TTC549 (cell line): ENCODE data around the gene PITPNB.

ENCODE experiments used
- FAIRE-seq: peaks from 2 replicates; lab custom pipeline; 2012; peaks lifted over from hg19 to GRCh38; lab: Jason Lieb, UNC

The PITPNB gene

DNA sequence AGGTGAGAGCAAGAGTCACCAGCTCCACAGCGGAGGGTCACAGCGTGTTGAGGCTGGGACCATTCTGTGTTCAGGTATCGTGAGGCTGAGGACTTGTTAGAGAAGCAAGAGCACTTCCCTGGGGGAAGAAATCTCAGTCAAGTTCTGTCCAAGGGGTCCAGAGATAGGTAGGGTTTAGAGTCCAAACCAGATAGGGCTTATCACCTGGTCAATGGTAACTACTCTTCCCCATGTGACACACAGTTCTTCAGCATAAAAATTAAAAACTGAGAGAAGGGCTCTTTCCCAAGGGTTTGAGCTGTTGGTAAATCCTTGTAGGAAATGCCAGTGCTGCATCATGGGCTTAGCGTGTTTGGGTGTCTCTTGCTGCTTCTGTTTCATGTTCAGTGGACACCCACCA, 62.7 kb downstream of the PITPNB start:
- FAIRE-seq = no peak

DNA sequence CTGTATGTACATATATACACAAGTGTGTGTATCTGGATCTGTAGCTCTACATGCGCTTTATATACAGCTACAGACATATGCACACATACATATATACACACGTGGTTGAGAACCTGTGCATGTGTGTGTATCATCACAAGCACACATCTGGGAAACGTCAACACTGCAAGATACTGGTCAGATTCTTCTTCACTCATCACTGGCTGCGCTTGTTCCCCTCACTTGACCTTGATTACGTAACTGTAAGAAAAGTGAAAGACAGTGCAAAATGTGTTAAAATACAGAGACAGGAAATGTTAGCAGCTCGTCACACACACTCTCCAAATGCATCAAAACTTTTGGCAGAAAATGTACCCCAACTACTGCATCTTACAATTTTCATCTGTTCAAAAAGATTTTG, 65.6 kb downstream of the PITPNB start:
- FAIRE-seq = no peak

DNA sequence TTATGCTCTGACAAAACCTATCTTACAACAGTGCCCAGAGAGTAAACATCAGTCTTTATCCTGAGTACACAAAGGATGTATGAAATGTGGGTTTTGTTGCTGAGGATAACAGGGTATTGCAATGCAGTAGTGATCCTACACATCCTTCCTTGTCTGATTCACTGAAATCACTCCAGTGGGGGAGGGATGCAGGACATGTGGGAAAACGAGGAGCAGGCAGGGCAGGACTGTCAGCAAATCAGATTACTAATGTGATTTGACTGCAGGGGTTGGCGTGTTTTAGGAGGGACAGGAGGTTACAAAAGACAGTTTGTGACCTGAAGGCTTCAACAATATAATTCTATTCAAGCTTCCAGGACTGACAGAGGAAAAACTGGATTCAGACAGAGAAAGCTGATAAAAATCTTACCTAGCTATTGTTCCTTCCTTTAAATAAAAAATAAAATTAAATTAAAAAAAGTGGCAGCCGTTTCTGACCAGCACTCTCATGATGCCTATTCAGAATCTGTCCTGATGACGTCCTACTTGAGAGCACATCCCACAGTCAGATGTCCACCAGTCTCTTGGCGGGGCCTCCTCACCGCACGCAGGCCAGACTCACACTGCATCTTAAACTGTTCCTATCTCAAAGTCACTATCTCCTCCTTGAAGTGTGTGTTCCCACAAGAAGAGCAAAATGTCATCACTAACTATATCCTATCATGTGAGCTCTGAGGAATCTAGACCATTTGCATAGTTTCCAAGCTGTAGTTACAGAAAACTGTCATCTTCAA, 66.9 kb downstream of the PITPNB start:
- FAIRE-seq = no peak

DNA sequence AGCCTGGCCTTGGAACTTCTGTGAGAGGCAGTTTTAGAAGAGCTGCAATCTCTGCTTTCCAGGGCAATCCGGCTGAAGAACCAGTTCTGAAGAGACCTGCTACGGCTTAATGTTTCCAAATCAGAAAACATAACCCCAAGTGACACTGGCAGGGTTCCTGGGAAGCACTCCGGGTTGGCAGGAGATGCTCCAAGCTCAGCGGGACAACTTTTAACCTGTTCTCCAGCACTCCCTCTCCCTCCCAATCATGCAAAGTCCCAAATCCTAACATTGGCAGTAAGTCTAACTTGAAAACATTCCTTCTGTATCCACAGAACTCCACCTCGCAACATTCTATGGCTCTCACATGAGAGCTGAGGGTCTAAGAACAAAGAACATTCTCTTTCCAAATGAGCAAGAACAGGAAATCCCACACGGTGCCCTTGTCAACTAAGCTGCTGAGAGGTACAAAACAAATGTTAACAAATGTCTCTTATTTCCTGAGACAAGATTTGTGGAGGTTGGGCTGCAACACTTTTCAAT, 69.0 kb downstream of the PITPNB start:
- no peak for FAIRE-seq

DNA sequence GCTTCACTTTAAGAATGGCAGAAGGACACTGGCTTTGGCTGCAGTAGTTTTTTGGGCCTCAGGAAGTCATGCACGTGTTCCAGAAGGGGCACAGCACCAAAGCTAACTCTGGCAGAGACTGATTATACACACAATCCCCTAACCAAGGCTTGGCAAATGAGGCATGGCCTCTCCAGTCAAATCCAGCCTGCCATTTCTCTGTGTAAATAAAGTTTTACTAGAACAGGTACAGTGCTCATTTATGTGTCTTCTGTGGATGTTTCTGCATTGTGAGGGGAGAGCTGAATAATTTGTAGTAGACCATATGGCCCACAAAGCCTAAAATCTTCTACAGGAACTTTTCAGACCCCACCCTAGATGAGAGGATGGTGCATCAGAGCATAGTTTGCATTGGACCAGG, 71.1 kb downstream of the PITPNB start:
- FAIRE-seq = no peak

DNA sequence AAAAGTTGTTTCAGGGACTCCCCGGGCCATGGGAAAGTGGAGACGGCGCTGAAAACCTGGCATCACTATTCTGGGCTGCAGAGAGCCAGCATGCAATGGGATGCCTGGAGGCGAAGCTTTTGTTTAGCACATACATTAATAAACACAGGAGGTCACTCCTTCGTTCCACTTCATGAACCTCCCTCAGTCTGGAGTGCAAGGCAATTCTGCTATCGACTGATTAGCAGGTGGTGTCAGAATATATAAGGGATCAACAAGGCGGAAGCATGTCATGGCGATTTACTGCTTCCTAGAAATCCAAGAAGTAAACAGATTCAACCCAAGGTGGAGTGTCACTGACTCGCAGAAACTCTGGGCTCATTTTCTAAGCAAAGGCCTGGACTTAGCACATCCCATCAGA, 72.1 kb downstream of the PITPNB start:
- no peak for FAIRE-seq

DNA sequence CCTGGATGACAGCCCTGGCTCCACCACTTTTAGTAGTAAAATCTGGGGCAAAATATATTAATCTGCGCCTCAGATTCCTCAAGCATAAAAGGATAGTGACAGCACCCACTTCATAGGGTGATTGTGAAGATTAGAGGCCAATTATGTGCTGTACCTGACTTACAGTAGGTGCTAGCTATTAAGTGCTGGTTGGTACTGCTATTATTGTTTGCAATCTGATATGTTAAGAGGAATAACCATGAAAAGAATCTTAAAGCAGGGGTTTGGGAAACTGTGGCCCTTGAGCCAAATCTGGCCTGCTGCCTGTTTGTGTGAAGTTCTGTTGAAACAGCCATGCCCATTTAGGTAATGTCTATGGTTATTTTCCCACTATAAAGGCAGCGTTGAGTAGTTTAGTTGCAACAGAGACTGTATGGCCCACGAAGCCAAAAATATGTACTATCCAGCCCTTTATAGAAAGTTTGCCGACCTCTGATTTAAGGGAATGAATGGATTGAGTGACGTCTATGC, 72.8 kb downstream of the PITPNB start:
- no peak for FAIRE-seq

DNA sequence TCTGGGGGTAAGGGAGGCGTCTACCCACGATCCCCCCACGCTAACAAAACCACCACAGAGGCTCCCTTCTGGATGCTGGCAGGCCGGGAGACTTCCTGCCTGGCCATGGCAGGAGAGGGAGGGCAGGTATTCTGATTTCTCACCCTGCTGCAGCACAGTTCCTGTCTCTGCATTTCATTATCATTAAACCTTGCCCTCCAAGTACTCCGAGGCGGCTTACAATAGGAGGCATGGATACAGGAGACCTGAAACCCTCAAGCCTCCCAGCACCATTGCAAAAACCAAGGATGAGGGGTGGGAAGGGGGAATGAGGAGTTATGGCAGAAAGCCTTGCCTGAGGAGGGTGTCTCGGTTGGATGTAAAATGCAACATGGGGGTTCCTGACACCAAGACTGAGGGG, 73.4 kb downstream of the PITPNB start:
- no peak for FAIRE-seq

DNA sequence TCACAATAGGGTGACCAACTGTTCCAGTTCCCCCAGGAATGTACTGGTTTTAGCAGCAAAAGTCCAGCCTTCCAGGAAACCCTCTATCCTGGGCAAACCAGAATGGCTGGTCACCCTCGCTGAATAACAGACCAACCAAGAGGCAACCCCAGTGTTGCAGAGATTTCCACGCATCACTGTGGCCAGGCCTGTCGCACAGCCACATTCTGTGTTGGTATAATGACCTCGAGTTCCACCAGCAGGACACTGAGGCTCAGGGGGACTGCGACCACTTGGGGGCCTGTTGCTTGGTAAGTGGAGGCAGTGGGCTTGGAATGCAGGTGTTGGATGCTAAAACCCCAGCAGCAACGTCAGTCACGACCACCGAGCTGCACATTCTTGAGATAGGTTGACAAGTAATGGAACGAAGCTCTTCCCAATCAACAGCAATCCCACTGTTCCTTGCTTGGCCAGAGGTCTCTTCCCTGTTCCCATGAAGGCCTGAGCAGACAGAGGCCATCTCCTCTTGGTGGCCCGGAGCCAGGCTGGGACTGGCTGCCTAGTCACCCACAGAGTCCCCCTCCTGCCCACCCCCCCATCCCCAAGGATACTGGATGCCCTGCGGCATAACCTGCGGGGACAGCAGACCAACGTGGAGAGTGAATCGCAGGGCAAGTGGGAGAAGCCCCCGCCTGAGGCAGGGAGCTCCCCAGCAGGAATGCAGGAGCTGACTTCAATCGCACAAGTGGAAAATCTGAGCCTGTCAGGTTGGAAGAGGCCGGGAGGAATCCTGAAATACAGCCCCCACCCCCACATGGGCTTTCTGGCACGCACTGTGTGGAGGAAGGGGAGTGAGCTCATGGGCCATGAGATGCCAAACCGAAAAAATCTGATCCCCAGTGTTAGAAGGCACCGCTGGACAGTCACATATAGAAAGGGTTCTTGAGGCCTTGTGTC, 74.1 kb downstream of the PITPNB start:
- no peak for FAIRE-seq

DNA sequence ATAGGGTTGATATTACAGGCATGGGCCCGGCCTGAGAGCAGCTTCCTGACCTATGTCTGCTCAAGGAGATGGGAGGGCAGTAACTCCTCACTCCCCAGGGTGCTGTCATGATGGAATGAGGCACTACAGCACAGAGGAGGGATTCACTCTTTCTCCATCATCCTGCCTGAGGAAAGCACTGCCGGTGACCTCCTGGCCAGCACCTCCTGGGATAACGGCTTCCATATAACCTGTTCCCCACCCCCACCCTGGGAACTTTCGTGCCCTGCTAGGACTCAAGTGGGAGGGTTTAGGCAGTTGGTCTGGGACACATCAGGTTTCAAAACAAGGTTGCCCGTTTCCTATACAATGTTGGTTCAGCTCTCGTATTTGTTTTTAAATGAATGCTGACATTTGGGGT, 74.8 kb downstream of the PITPNB start:
- FAIRE-seq = no peak

DNA sequence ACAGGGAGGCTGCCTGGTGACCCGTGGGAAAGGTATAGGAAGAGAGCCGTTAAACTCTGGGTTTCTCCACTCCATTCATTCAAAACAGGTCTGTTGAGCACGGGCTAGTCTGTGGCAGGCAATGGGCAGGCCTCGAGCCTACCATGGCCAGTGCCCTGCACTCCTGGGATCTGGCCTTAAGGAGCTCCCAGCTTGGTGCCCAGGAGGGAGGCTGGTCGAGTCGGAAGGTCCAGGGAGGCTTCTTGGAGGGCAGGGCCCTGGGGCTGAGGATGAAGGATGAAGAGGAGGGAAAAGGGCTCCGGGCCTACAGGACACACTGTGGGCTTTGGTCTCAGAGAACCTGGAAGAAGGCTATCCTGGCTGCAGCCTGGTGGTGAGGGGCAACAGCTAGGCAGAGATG, 75.6 kb downstream of the PITPNB start:
- FAIRE-seq = no peak

DNA sequence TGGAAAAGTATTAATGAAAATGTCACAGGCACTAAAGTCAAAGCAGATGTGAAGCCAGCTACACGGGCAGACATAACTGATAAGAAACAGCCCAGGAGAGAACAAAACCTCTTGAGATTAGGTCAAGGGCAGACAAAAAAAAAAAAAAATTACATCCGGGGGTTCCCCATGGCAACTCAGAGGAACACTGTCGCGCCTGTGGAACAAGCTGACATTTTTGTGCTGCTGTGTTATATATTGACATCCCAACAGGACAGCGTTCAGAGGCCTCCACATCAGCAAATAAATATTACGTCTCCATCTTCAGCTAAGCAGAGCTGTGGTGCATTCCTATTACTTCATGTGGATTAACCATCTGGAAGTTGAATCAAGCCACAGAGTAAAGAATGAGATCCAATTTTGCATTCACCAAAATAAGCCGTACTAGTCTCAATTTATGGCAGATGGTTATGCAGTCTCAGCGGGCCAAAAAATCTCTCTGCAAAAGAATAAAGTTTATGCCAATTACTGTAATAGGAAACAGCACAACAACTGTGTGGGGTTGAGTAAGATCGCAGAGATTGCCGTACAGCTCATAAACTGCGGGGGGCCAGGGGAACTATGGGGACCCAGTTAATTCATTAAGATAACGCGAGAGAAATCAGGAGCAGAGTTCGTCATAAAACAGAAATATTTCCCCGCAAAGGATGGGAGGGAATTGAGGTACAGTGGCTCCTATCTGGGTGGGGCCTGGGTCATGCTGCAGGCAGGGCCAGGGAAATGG, 76.2 kb downstream of the PITPNB start:
- no peak for FAIRE-seq

DNA sequence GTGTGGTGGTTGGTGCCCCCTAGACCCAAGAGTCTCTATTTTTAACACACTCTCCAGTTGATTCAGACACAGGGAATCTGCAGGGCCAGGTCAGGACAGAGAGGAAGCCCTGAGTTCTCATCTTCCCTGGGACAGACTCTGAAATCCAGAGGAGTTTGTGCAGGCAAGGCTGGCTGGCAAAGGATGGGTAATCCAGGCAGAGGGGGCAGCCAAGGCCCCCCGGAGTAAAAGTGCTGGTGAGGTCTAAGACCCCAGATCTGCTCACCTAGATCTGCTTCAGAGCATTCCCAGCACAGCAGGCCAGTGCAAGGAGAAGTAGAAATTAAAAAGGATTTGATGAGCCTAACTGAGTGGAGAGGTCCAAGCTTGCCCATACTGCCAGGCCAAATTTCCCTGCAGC, 76.9 kb downstream of the PITPNB start:
- no peak for FAIRE-seq

DNA sequence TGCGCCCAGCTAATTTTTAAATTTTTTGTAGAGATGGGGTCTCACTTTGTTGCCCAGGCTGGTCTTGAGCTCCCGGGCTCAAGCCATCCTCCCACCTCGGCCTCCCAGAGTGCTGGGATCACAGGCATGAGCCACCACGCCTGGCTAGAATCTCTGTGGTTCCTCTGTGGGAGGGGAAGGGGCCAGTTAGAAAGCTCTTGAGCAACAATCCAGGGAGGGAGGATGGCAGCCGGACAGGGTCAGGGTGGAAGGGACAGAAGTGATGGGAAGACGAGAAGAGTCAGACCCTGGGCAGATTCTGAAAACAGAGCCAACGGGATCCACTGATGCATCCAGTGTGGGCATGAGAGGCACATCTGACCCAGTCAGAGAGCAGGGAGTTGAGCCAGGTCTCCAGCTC, 78.6 kb downstream of the PITPNB start:
- FAIRE-seq = no peak

DNA sequence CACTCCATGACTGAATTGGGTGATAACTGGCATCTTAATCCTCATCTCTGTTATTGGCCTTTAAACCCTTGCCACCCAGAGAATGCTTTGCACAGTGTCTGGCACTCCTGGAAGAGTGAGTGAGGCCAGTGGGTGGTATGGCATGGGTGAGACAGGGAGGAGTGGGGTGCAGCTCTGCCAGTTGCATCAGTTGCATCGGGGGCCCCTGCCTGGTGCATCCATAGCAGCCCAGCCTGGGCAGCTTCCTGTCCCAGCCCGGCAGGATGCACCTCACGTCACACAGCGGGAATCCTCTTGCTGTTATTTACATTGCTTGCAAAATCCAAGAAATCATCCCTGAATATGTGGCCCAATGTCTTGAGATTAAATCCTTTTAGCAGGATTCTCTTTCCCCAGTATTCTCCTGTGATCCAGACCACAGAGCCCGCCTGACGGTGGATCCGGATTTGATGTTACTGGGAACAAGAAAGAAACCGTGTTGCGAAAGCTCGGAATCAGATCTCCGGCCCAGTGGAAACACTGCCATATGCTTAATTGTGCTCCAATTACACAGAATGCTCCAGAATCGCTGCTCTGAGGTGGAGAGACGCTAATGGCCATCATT, 79.9 kb downstream of the PITPNB start:
- FAIRE-seq = no peak

DNA sequence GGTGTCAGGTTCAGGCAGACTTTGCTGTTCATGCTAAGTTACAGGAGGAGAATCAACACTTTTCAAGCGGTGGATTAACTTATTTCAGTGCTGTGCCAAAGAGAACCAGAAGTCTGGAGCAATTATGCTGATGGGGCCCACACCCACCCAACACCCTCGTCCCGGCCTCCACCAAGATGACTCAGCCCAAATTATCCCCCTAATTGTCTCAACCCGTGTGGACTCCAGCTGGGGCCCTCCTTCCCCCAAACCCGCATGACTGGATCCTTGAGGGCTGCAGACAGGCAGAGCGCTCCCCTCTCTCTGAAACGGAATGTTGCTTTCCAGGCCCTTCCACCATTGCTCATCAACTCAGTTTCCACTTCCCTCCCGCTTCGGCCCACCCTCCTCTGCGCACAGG, 82.9 kb downstream of the PITPNB start:
- no peak for FAIRE-seq

DNA sequence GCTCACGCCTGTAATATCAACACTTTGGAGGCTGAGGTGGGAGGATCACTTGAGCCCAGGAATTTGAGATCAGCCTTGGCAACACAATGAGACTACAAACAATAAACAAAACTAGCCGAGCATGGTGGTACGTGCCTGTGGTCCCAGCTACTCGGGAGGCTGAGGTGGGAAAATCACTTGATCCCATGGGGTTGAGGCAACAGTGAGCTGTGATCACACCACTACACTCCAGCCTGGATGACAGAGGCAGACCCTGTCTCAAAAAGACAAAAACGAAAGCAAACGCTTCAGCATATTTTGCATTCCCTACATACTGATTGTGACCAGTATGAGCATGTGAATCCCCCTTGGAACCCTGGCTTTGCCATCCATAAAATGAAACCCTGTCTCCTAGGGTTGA, 83.6 kb downstream of the PITPNB start:
- FAIRE-seq = no peak

DNA sequence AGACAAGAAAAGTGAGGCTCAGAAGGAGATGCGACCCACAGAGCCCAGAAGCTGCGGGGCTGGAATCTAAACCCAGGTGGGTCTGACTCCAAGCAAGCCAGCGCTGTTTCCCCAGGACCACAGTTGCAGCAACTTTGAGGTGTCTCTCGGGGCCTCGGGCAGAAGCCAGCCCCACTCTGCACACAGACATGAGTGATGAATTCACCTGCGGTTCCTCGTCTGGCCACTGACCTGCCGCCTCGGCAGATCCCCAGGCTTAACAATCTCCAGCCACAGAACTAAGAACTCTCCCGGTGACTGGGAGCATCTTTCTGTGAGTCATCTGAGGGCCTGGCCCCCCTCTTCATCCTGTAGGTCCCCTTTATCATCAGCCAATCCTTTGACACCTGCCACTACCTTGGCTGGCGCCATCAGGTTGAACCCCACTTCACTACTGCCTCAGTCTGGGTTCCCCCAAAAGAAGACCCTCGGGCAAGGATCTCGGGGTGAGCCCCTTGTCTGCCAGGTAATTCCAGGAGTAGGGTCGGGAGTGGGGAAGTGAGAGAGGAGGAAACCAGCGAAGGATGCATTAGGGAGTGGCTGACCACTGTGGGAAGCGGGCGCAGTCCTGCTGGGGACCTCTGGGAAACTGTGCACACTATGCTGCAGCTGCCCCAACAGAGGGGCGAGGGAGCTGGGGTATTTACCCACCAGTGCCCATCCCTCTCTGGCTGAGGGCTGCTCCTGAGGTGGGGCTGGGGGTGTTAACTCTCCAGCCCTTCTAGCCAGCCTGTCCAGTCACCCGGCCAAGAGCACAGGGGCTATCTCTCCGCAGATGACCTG, 84.5 kb downstream of the PITPNB start:
- no peak for FAIRE-seq

DNA sequence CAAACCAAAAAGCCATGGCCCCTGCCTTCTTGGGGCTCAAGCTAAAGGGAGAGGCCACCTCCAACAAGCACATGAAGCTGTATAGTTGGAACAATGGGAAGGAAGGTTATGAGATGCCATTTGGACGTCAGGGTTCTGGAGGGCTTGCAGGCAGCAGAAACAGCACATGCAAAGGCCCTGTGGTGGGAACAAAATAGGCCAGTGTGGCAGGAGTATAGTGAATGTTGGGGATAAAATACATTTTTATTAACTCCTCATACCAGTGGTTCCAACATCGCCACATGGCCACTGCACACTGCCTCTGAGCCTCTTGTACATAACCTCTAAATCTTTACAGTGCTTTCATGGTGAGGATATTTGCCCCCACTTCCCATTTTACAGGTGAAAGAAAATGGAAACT, 85.3 kb downstream of the PITPNB start:
- FAIRE-seq = no peak

DNA sequence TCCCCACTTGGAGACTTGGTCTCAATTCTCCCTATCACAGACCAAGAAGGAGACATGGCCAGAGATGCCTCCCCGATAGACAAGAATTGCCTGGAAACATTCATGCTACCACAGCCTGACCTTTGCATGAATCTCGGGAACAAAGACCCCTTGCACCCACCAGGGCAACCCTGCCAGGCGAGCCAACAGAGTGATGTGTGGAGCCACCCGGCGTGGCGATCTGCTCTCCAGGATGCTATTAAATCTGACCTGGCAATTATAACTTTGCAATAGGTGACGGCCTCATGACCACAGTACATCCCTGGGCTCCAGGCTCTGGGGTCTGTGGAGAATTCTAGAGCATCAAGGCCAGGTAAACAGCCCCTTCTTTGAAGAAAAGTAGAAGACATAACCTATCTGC, 86.5 kb downstream of the PITPNB start:
- no peak for FAIRE-seq

DNA sequence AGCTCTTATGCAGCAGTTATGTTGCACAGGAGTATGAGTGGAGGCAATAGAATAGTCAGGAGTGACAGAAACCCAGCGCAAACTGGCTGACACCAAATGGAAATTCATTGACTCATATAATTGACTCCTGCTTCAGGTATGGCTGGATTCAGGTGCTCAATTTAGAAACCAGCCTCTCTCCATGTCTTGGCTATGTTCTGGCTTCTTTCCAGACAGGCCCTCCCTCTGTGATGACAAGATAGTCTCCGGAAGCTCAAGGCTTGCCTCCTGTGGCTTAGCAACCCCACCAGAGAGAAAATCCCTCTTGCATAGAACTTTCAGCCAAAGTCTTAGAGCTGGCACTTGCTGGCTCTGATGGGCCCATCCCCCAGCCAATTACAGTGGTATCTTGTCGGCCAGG, 89.4 kb downstream of the PITPNB start:
- no peak for FAIRE-seq
